Lower leg skin (tissue), 4 donors: ENCODE results near the gene NINL. TPM values are rescaled to one million over a fixed set of nuclear protein-coding genes. Genes with fewer than 3 reads are reported as not detected.

ENCODE experiments used
- DNase-seq, 2 donors: peaks; one replicate each; pipeline ENCODE4 v3.0.0-alpha.2; 2019; ENCODE audit warnings: low spot score in 2 of 2
- H3K4me3 ChIP-seq: fragments of 200-600 bp; sonication (generic); 2 replicates; pipeline ENCODE4 v1.5.1; 2017; ENCODE audit warnings: mild to moderate bottlenecking, low read depth; ENCODE audit not compliant: poor library complexity, severe bottlenecking
- CTCF ChIP-seq, 3 donors: fragments of 450-650 bp; IDR thresholded peaks; one replicate each; pipeline ENCODE4 v1.5.1; 2016; ENCODE audit warnings: antibody characterized with exemption in 3 of 3, mild to moderate bottlenecking in 3 of 3, moderate library complexity in 2 of 3
- POLR2A ChIP-seq, 2 donors: fragments of 450-650 bp; IDR thresholded peaks; one replicate each; pipeline ENCODE4 v1.6.1; 2016 to 2017; ENCODE audit warnings: antibody characterized with exemption in 2 of 2, mild to moderate bottlenecking in 1 of 2, moderate library complexity in 1 of 2
- WGBS, 2 donors: methylation state at CpG; one replicate each; pipeline ENCODE4 v1.1.5; 2018; 5-methylcytosine and 5-hydroxymethylcytosine counted together
- intact Hi-C: fragments of 100-400 bp; cut with DNase I; formaldehyde crosslinking; loops from one replicate; pipeline ENCODE4 v1.15.0; 2023; ENCODE audit warnings: low total_unique reads
- total RNA-seq, 4 donors: library from RNA; depleted of rRNA; stranded (reverse); fragments of >200 nt; gene quantifications; one replicate each; pipeline ENCODE4 v1.1.0, GENCODE V29; 2016

The NINL gene
- total RNA-seq, 4 donors from 2014 or later: 2.1 to 4.7 (median 3.7) TPM

DNA sequence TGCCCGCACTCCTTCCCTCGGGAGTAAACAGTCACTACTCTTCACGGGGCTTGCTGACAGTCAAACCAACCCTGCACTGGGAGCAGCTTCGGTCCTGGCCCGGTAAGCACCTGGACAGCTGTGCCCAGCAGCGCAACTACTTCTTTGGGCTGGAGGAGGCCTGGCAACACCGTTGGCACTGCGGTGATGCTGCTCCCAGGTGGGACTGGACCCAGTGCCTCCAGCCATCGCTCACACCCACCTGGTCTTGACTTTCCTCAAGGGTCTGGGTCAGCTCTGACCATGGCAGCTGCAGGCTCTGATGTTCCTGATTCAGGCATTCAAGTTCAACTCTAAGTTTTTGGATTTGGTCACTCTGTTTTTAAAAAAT is 124.1 kb downstream of the NINL start:
- H3K4me3 ChIP-seq: no peak overlapping the region
- peak in 1 of 2 donors; percentile 57 for DNase-seq
- 74 to 77% methylated on average over 6 to 8 of the region's 9 CpGs for WGBS, 2 donors
- no peak for TF ChIP-seq CTCF (IDR thresholded peaks at IDR 0.05)
- no peak for TF ChIP-seq POLR2A (IDR thresholded peaks at IDR 0.05)
- intact Hi-C loops: no loop called here

- intact Hi-C loops: no loop called here
- no peak overlapping the region for H3K4me3 ChIP-seq
- TF ChIP-seq POLR2A (IDR thresholded peaks at IDR 0.05): no peak
- no peak for TF ChIP-seq CTCF (IDR thresholded peaks at IDR 0.05)
- DNase-seq: peak in 1 of 2 donors; percentile 74
- WGBS, 2 donors: 88 to 90% methylated on average over 19 of the region's 19 CpGs
These were observed 124.6 kb downstream of the NINL start for GRCh38 chr20:25460566-25461280.

DNA sequence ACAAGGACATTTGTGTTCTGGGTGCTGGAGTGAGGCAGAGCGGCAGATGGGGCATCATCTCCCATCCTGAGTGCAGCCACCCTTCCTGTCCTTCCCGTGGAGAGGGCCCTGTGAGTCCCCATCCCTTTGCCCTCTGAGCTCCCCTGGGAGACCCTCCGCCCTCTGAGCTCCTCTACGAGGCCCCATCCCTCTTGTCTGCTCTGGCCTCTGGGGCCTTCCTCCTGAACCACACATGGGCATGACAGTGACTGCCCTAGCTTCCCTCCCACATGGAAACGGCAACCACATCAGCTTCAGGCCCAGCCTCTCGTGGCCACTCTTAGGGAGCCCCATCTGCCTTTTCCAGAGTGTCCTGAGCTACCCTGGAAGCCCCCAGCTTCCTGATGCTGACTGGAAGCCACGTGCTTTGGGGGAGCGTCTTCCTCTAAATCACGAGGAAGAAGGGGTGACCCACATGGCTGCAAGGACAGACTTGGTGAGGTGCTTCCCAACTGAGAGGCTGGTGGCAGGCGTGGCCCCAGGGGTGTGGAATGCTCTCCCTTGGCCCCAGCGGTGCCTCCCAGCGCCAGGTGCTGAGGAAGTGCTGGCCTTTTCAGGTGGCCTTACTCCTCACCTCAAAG is 125.3 kb downstream of the NINL start:
- TF ChIP-seq CTCF (IDR thresholded peaks at IDR 0.05): no peak
- no peak for TF ChIP-seq POLR2A (IDR thresholded peaks at IDR 0.05)
- WGBS, 2 donors: 68 to 75% methylated on average over 12 of the region's 12 CpGs
- peak in 1 of 2 donors; percentile 78 for DNase-seq
- intact Hi-C loops: no loop called here
- no peak overlapping the region for H3K4me3 ChIP-seq

DNA sequence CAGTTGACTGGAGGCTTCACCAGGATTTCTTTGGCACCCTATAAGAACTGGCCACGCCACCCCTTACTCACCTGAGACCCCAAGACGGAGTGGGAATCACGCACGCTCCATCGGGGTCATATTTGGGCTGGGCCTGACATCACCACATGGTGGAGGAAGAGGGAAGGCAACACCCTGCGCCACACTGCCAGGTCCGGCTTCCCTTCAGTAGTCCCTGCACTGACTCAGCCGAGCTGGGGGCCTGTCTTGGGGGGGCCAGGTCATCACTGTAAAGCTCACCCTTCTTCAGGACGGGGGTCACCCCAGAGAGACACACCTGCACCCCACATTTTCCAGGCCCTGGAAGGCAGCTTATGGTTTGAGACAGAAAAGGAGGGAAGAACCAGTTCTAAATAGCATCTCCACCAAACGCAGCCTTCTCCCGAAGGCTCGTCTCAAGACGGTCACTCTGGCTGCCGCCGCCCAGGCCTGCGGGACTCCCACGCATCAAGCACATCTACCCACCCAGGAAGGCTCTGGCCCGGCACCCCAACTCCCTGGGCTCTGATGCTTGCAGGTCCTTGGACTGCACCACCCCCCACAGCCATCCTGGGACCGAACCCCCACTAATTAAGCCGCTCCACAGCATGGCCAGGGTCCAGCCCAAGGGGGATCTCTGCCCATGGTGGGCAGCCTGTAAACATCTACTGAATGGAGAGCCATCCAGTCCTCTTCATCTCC is 126.1 kb downstream of the NINL start:
- intact Hi-C loops: no loop called here
- no peak for TF ChIP-seq POLR2A (IDR thresholded peaks at IDR 0.05)
- no peak for TF ChIP-seq CTCF (IDR thresholded peaks at IDR 0.05)
- H3K4me3 ChIP-seq: no peak overlapping the region
- 74 to 79% methylated on average over 17 of the region's 20 CpGs for WGBS, 2 donors
- peak in 1 of 2 donors; percentile 81 for DNase-seq

GRCh38 chr20:25457886-25458680 is 127.2 kb downstream of the NINL start:
- WGBS, 2 donors: 95 to 96% methylated on average over 21 to 22 of the region's 22 CpGs
- DNase-seq: peak in 1 of 2 donors; percentile 63
- H3K4me3 ChIP-seq: no peak overlapping the region
- TF ChIP-seq POLR2A (IDR thresholded peaks at IDR 0.05): no peak
- TF ChIP-seq CTCF (IDR thresholded peaks at IDR 0.05): no peak
- intact Hi-C loops: no loop called here
